HG03457 (cell line): ENCODE measurements around the gene SAYSD1.

Experiments
- ATAC-seq: cut with Tn5 transposase; IDR thresholded peaks from one replicate; pipeline ENCODE4 v1.9.1; 2021; ENCODE audit warnings: moderate number of reproducible peaks; ENCODE audit not compliant: unreplicated experiment

Gene SAYSD1

GRCh38 chr6:39079197-39080125 is 35.5 kb downstream of the SAYSD1 start:
- no peak for ATAC-seq

- ATAC-seq = no peak
Observed at GRCh38 chr6:39078695-39079094, 36.3 kb downstream of the SAYSD1 start.

- ATAC-seq = no peak
Observed at GRCh38 chr6:39077882-39078594, 36.9 kb downstream of the SAYSD1 start.

GRCh38 chr6:39076623-39077535 is 38.1 kb downstream of the SAYSD1 start:
- ATAC-seq = no peak

- ATAC-seq = no peak
Observed at GRCh38 chr6:39075807-39076622, 39.0 kb downstream of the SAYSD1 start.

GRCh38 chr6:39075010-39075686 is 39.8 kb downstream of the SAYSD1 start:
- no peak for ATAC-seq

GRCh38 chr6:39074486-39074885 is 40.5 kb downstream of the SAYSD1 start:
- ATAC-seq = no peak

GRCh38 chr6:39073471-39074355 is 41.3 kb downstream of the SAYSD1 start:
- ATAC-seq = no peak

GRCh38 chr6:39072830-39073229 is 42.2 kb downstream of the SAYSD1 start:
- ATAC-seq = no peak

- ATAC-seq = no peak
Observed at GRCh38 chr6:39068391-39068790, 46.6 kb downstream of the SAYSD1 start.

- no peak for ATAC-seq
Observed at GRCh38 chr6:39065561-39065960, 49.4 kb downstream of the SAYSD1 start.

- no peak for ATAC-seq
Observed at GRCh38 chr6:39063526-39063925, 51.5 kb downstream of the SAYSD1 start.

- no peak for ATAC-seq
Observed at GRCh38 chr6:39062014-39062740, 52.8 kb downstream of the SAYSD1 start.

- ATAC-seq = no peak
Observed at GRCh38 chr6:39061588-39061987, 53.4 kb downstream of the SAYSD1 start.

- no peak for ATAC-seq
Observed at GRCh38 chr6:39061182-39061581, 53.8 kb downstream of the SAYSD1 start.

- ATAC-seq = no peak
Observed at GRCh38 chr6:39060467-39061160, 54.4 kb downstream of the SAYSD1 start.
